ENCODE results near the gene TRAF2.

GRCh38 chr9:136888454-136888853 lies 2.1 kb downstream of the TRAF2 start:
- TF ChIP-seq CTCF (IDR thresholded peaks at IDR 0.05; ENCODE audit: insufficient read depth, low read depth, low read length), result no peak
- TF ChIP-seq EZH2 (IDR thresholded peaks at IDR 0.05; ENCODE audit: insufficient read depth, low read length), result no peak

All from astrocyte (in vitro differentiated cells and primary cell).